GM23338 (cell line): ENCODE results near the gene STX10. TPM values are rescaled to one million over a fixed set of nuclear protein-coding genes. Genes with fewer than 3 reads are reported as not detected.

ENCODE experiments used
- ATAC-seq: fragments of 200-7000 bp; cut with Tn5 transposase; 3 replicates; pipeline ENCODE4 v1.9.1; 2020
- DNase-seq: peaks from one replicate; pipeline ENCODE4 v3.0.0-alpha.2; 2015; ENCODE audit warnings: low spot score
- H2AFZ ChIP-seq: fragments of 200-600 bp; sonication (generic); 2 replicates; pipeline ENCODE4 v1.8.0; 2016; ENCODE audit warnings: antibody characterized with exemption, mild to moderate bottlenecking, moderate library complexity
- H3F3A ChIP-seq: fragments of 200-600 bp; sonication (generic); replicated peaks from 2 replicates; pipeline ENCODE4 v1.8.0; 2017; ENCODE audit warnings: antibody characterized with exemption, mixed run types, low read depth
- H3K27ac ChIP-seq: fragments of 200-600 bp; sonication (generic); 2 replicates; pipeline ENCODE4 v1.6.1; 2016; ENCODE audit warnings: low read depth
- H3K27me3 ChIP-seq: fragments of 200-600 bp; sonication (generic); 2 replicates; pipeline ENCODE4 v1.8.0; 2016; ENCODE audit warnings: mild to moderate bottlenecking, mixed run types, moderate library complexity; ENCODE audit not compliant: insufficient read depth
- H3K36me3 ChIP-seq: fragments of 200-600 bp; sonication (generic); 2 replicates; pipeline ENCODE4 v1.8.0; 2016; ENCODE audit warnings: mild to moderate bottlenecking; ENCODE audit not compliant: insufficient read depth
- H3K4me1 ChIP-seq: fragments of 200-600 bp; sonication (generic); 2 replicates; pipeline ENCODE4 v1.8.0; 2016; ENCODE audit warnings: mild to moderate bottlenecking, moderate library complexity; ENCODE audit not compliant: insufficient read depth
- H3K4me2 ChIP-seq: fragments of 200-600 bp; sonication (generic); 2 replicates; pipeline ENCODE4 v1.7.1; 2017; ENCODE audit warnings: mixed run types
- H3K4me3 ChIP-seq: fragments of 200-600 bp; sonication (generic); 2 replicates; pipeline ENCODE4 v1.6.1; 2016; ENCODE audit warnings: mixed run types
- H3K79me2 ChIP-seq: fragments of 200-600 bp; sonication (generic); replicated peaks from 2 replicates; pipeline ENCODE4 v1.8.0; 2017; ENCODE audit warnings: mild to moderate bottlenecking; ENCODE audit not compliant: insufficient read depth
- H3K9me2 ChIP-seq: fragments of 200-600 bp; sonication (generic); 2 replicates; pipeline ENCODE4 v1.8.0; 2017; ENCODE audit not compliant: insufficient read depth
- H4K20me1 ChIP-seq: fragments of 200-600 bp; sonication (generic); replicated peaks from 2 replicates; pipeline ENCODE4 v1.8.0; 2017; ENCODE audit warnings: mild to moderate bottlenecking; ENCODE audit not compliant: insufficient read depth
- H3K27ac Mint-ChIP-seq: 2 replicates; pipeline ENCODE4 v1.8.0; 2020; ENCODE audit warnings: inconsistent platforms, mild to moderate bottlenecking, moderate library complexity, mixed read lengths
- H3K27me3 Mint-ChIP-seq: 3 replicates; pipeline ENCODE4 v1.8.0; 2022; ENCODE audit warnings: low read depth, mild to moderate bottlenecking, moderate library complexity, mixed read lengths, inconsistent platforms; ENCODE audit not compliant: insufficient read depth, poor library complexity
- H3K36me3 Mint-ChIP-seq: 3 replicates; pipeline ENCODE4 v1.8.0; 2021; ENCODE audit warnings: low read depth, mild to moderate bottlenecking, inconsistent platforms, moderate library complexity, mixed read lengths
- H3K4me1 Mint-ChIP-seq: 3 replicates; pipeline ENCODE4 v1.8.0; 2020; ENCODE audit warnings: mild to moderate bottlenecking, inconsistent platforms, mixed read lengths
- H3K4me3 Mint-ChIP-seq: 3 replicates; pipeline ENCODE4 v1.8.0; 2021; ENCODE audit warnings: moderate library complexity, mild to moderate bottlenecking, inconsistent platforms, mixed read lengths
- H3K9me3 Mint-ChIP-seq: 3 replicates; pipeline ENCODE4 v1.8.0; 2020; ENCODE audit warnings: moderate library complexity, mild to moderate bottlenecking, inconsistent platforms, mixed read lengths
- CREB1 ChIP-seq: fragments of 250-450 bp; sonication (Bioruptor Pico); IDR thresholded peaks from 2 replicates; pipeline ENCODE4 v1.5.0; 2020; ENCODE audit warnings: low read depth, mild to moderate bottlenecking, moderate library complexity
- CTCF ChIP-seq, 2 experiments: fragments of 200-600 bp in 1 of 2; sonication (generic) in 1 of 2; conservative IDR thresholded peaks; 2 replicates each; pipeline versions ENCODE4 v1.5.1 to v1.6.1; 2016 to 2017; ENCODE audit warnings: antibody characterized with exemption in 2 of 2, low read depth in 2 of 2, mild to moderate bottlenecking in 2 of 2, moderate library complexity in 1 of 2
- ETS1 ChIP-seq: IDR thresholded peaks from 2 replicates; pipeline ENCODE4 v1.6.1; 2016; ENCODE audit warnings: antibody characterized with exemption
- EZH2 ChIP-seq: fragments of 200-600 bp; sonication (generic); IDR thresholded peaks from one replicate; pipeline ENCODE4 v1.8.0; 2017; ENCODE audit warnings: antibody characterized with exemption, mild to moderate bottlenecking, low read depth; ENCODE audit not compliant: unreplicated experiment
- JUNB ChIP-seq: IDR thresholded peaks from one replicate; pipeline ENCODE4 v1.6.1; 2016; ENCODE audit warnings: antibody characterized with exemption; ENCODE audit not compliant: unreplicated experiment
- POLR2AphosphoS5 ChIP-seq: IDR thresholded peaks from 2 replicates; pipeline ENCODE4 v1.6.1; 2016; ENCODE audit warnings: antibody characterized with exemption, low read depth
- STAT1 ChIP-seq: IDR thresholded peaks from one replicate; pipeline ENCODE4 v1.6.1; 2016; ENCODE audit warnings: antibody characterized with exemption; ENCODE audit not compliant: unreplicated experiment
- ZNF114 ChIP-seq: fragments of 250-450 bp; sonication (Bioruptor Pico); IDR thresholded peaks from 2 replicates; pipeline ENCODE4 v1.5.0; 2020; ENCODE audit warnings: mild to moderate bottlenecking, moderate library complexity
- polyA plus RNA-seq: library from polyadenylated mRNA; unstranded; fragments of >200 nt; fragmentation: Nextera tagmentation; extraction: Ambion mirVana; gene quantifications from 2 replicates; pipeline ENCODE4 v1.2.1, GENCODE V29; 2016
- total RNA-seq: library from RNA; depleted of rRNA; stranded (reverse); fragments of >200 nt; shearing (Covaris generic); gene quantifications from 2 replicates; pipeline ENCODE4 v1.2.3, GENCODE V29; 2014
- TF ChIP-seq, protein P1 (sequence below): fragments of 250-450 bp; sonication (Bioruptor Pico); IDR thresholded peaks from 2 replicates; pipeline ENCODE4 v1.5.0; 2020; ENCODE audit warnings: mild to moderate bottlenecking, moderate library complexity

Gene STX10
- total and polyA plus RNA-seq, 2 experiments from 2014 or later = 42.8 to 55.9 TPM

- H2AFZ ChIP-seq = peak within 1 kb of the TSS; percentile 40
Observed at GRCh38 chr19:13116282-13117175, 33.6 kb downstream of the STX10 start, which contains the start of gene TRMT1. Gene TRMT1 (minus strand): TSS chr19:13116740. CDS start chr19:13116399, 341 bp downstream.

GRCh38 chr19:13115936-13116281, 34.3 kb downstream of the STX10 start:
- Histone ChIP-seq H3F3A (peaks cover 9% of the 10 kb centered on the region), H3K36me3 (peaks cover 13% of the 10 kb centered on the region), H3K4me1 (peaks cover 32% of the 10 kb centered on the region), H3K4me3 (peak overlapping the region; percentile 99), H3K4me2 (peak overlapping the region; percentile 99), H2AFZ (peak overlapping the region; percentile 40), H3K27ac (peak overlapping the region; percentile 98), H3K9me2 (no peaks in the 10 kb centered on the region), H3K79me2 (peaks cover 56% of the 10 kb centered on the region), H4K20me1 (peaks cover 29% of the 10 kb centered on the region), H3K27me3 (no peaks in the 10 kb centered on the region)
- peaks cover 30% of the 10 kb centered on the region for H3K4me1 Mint-ChIP-seq
- H3K36me3 Mint-ChIP-seq = peaks cover 46% of the 10 kb centered on the region
- peak overlapping the region; percentile 99 for H3K4me3 Mint-ChIP-seq
- no peak for DNase-seq
- no peak for ATAC-seq
- H3K27ac Mint-ChIP-seq = peak overlapping the region; percentile 99
- peaks cover 3% of the 10 kb centered on the region; the same call in 2 of the 3 replicates for H3K9me3 Mint-ChIP-seq
- H3K27me3 Mint-ChIP-seq = peaks cover 29% of the 10 kb centered on the region
- TF ChIP-seq CTCF (conservative IDR thresholded peaks at IDR 0.05; ENCODE audit: low read depth in 2 of 2) (no peak), EZH2 (no peak), JUNB (no peak), POLR2AphosphoS5 (no peak), CREB1 (CRISPR knock-in tag) (no peak), STAT1 (no peak), ZNF114 (CRISPR knock-in tag) (no peak)
- TF ChIP-seq, protein P1, sequence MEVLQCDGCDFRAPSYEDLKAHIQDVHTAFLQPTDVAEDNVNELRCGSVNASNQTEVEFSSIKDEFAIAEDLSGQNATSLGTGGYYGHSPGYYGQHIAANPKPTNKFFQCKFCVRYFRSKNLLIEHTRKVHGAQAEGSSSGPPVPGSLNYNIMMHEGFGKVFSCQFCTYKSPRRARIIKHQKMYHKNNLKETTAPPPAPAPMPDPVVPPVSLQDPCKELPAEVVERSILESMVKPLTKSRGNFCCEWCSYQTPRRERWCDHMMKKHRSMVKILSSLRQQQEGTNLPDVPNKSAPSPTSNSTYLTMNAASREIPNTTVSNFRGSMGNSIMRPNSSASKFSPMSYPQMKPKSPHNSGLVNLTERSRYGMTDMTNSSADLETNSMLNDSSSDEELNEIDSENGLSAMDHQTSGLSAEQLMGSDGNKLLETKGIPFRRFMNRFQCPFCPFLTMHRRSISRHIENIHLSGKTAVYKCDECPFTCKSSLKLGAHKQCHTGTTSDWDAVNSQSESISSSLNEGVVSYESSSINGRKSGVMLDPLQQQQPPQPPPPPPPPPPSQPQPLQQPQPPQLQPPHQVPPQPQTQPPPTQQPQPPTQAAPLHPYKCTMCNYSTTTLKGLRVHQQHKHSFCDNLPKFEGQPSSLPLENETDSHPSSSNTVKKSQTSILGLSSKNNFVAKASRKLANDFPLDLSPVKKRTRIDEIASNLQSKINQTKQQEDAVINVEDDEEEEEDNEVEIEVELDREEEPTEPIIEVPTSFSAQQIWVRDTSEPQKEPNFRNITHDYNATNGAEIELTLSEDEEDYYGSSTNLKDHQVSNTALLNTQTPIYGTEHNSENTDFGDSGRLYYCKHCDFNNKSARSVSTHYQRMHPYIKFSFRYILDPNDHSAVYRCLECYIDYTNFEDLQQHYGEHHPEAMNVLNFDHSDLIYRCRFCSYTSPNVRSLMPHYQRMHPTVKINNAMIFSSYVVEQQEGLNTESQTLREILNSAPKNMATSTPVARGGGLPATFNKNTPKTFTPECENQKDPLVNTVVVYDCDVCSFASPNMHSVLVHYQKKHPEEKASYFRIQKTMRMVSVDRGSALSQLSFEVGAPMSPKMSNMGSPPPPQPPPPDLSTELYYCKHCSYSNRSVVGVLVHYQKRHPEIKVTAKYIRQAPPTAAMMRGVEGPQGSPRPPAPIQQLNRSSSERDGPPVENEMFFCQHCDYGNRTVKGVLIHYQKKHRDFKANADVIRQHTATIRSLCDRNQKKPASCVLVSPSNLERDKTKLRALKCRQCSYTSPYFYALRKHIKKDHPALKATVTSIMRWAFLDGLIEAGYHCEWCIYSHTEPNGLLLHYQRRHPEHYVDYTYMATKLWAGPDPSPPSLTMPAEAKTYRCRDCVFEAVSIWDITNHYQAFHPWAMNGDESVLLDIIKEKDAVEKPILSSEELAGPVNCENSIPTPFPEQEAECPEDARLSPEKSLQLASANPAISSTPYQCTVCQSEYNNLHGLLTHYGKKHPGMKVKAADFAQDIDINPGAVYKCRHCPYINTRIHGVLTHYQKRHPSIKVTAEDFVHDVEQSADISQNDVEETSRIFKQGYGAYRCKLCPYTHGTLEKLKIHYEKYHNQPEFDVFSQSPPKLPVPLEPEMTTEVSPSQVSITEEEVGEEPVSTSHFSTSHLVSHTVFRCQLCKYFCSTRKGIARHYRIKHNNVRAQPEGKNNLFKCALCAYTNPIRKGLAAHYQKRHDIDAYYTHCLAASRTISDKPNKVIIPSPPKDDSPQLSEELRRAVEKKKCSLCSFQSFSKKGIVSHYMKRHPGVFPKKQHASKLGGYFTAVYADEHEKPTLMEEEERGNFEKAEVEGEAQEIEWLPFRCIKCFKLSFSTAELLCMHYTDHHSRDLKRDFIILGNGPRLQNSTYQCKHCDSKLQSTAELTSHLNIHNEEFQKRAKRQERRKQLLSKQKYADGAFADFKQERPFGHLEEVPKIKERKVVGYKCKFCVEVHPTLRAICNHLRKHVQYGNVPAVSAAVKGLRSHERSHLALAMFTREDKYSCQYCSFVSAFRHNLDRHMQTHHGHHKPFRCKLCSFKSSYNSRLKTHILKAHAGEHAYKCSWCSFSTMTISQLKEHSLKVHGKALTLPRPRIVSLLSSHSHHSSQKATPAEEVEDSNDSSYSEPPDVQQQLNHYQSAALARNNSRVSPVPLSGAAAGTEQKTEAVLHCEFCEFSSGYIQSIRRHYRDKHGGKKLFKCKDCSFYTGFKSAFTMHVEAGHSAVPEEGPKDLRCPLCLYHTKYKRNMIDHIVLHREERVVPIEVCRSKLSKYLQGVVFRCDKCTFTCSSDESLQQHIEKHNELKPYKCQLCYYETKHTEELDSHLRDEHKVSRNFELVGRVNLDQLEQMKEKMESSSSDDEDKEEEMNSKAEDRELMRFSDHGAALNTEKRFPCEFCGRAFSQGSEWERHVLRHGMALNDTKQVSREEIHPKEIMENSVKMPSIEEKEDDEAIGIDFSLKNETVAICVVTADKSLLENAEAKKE (CRISPR knock-in tag) = no peak

More at GRCh38 chr19:13116282-13117175, 33.6 kb downstream of the STX10 start, which contains the start of gene TRMT1:
- peaks cover 37% of the 10 kb centered on the region for H3K4me1 ChIP-seq
- Mint-ChIP-seq H3K4me3 (peak within 1 kb of the TSS; percentile 99), H3K4me1 (peaks cover 37% of the 10 kb centered on the region), H3K27ac (peak within 1 kb of the TSS; percentile 99), H3K36me3 (peaks cover 46% of the 10 kb centered on the region), H3K9me3 (peaks cover 3% of the 10 kb centered on the region; the same call in 2 of the 3 replicates), H3K27me3 (peaks cover 33% of the 10 kb centered on the region)
- H3K27ac ChIP-seq = peak within 1 kb of the TSS; percentile 98
- peak; percentile 34 for ATAC-seq
- H3K4me3 ChIP-seq = peak within 1 kb of the TSS; percentile 99
- peaks cover 9% of the 10 kb centered on the region for H3F3A ChIP-seq
- no peaks in the 10 kb centered on the region for H3K27me3 ChIP-seq
- H3K4me2 ChIP-seq = peak within 1 kb of the TSS; percentile 99
- peaks cover 62% of the 10 kb centered on the region for H3K79me2 ChIP-seq
- TF ChIP-seq ETS1 (peak; percentile 86), JUNB (no peak), CREB1 (CRISPR knock-in tag) (peak; percentile 38; the same call in 1 of the 2 replicates), POLR2AphosphoS5 (peak; percentile 75)
- no peaks in the 10 kb centered on the region for H3K9me2 ChIP-seq
- peak; percentile 98 for DNase-seq
- peaks cover 13% of the 10 kb centered on the region for H3K36me3 ChIP-seq
- H4K20me1 ChIP-seq = peaks cover 35% of the 10 kb centered on the region
